Colonic mucosa (tissue), 4 donors: Measurements from ENCODE around the gene METRN. TPM values are rescaled to one million over a fixed set of nuclear protein-coding genes. Genes with fewer than 3 reads are reported as not detected.

Experiments
- DNase-seq: peaks from one replicate; pipeline ENCODE4 v3.0.0-alpha.2; 2020
- H3K27ac ChIP-seq: fragments of 200-600 bp; one replicate; pipeline ENCODE4 v1.8.0; 2021
- H3K27me3 ChIP-seq: fragments of 200-600 bp; one replicate; pipeline ENCODE4 v1.8.0; 2021
- H3K36me3 ChIP-seq: fragments of 200-600 bp; one replicate; pipeline ENCODE4 v1.8.0; 2021
- H3K4me1 ChIP-seq: fragments of 200-600 bp; one replicate; pipeline ENCODE4 v1.8.0; 2021; ENCODE audit warnings: mild to moderate bottlenecking
- H3K4me3 ChIP-seq: fragments of 200-600 bp; one replicate; pipeline ENCODE4 v1.8.0; 2021
- H3K9ac ChIP-seq, 2 donors: one replicate each; pipeline ENCODE4 v1.7.0; 2013; ENCODE audit warnings: control low read depth in 2 of 2, low read depth in 2 of 2, low read length in 2 of 2
- H3K9me3 ChIP-seq: fragments of 200-600 bp; one replicate; pipeline ENCODE4 v1.8.0; 2021
- CTCF ChIP-seq: fragments of 200-600 bp; IDR thresholded peaks from one replicate; pipeline ENCODE4 v1.8.0; 2022; ENCODE audit warnings: antibody characterized with exemption, mild to moderate bottlenecking
- intact Hi-C: fragments of 100-400 bp; cut with DNase I; formaldehyde crosslinking; loops from one replicate; pipeline ENCODE4 v1.14.1; 2022
- total RNA-seq, 2 donors: library from RNA; stranded (reverse); fragmentation: NEBNext Ultra II Directional in 1 of 2; extraction: Animal tissue kit (Norgen Biotek cat#: 25700) in 1 of 2; gene quantifications; one replicate each; pipeline ENCODE4 v1.2.1, GENCODE V29; 2021
- donor health status: healthy.
- donor health status: DM: no; HTN: no; CAD: no.
- donor health status: DM: no; HTN: no; CAD: no.

Gene METRN
- total RNA-seq, 2 donors from 2014 or later: 23.3 to 50.0 TPM

GRCh38 chr16:764184-764750 lies 49.3 kb downstream of the METRN start:
- TF ChIP-seq CTCF: no peak
- Histone ChIP-seq H3K4me1 (no peaks in the 10 kb centered on the region), H3K27ac (no peak overlapping the region), H3K9ac (no peak overlapping the region), H3K27me3 (peaks cover 4% of the 10 kb centered on the region), H3K36me3 (no peaks in the 10 kb centered on the region), H3K9me3 (no peaks in the 10 kb centered on the region), H3K4me3 (no peak overlapping the region)
- intact Hi-C loops: no loop called here
- no peak for DNase-seq

- H3K27me3 ChIP-seq: peaks cover 4% of the 10 kb centered on the region
- no peaks in the 10 kb centered on the region for H3K4me1 ChIP-seq
- no peaks in the 10 kb centered on the region for H3K36me3 ChIP-seq
- DNase-seq: no peak
- no peak for TF ChIP-seq CTCF
- no peak overlapping the region for H3K4me3 ChIP-seq
- no peaks in the 10 kb centered on the region for H3K9me3 ChIP-seq
- H3K27ac ChIP-seq: no peak overlapping the region
- H3K9ac ChIP-seq: no peak overlapping the region
- intact Hi-C loops: no loop called here
Observed at GRCh38 chr16:764848-765487, 50.0 kb downstream of the METRN start.

GRCh38 chr16:765488-765865 lies 50.6 kb downstream of the METRN start:
- no peaks in the 10 kb centered on the region for H3K36me3 ChIP-seq
- H3K4me1 ChIP-seq: no peaks in the 10 kb centered on the region
- no peak overlapping the region for H3K9ac ChIP-seq
- intact Hi-C loops: no loop called here
- DNase-seq: no peak
- no peak overlapping the region for H3K4me3 ChIP-seq
- peaks cover 4% of the 10 kb centered on the region for H3K27me3 ChIP-seq
- H3K27ac ChIP-seq: no peak overlapping the region
- no peaks in the 10 kb centered on the region for H3K9me3 ChIP-seq
- TF ChIP-seq CTCF: no peak

- peaks cover 3% of the 10 kb centered on the region for H3K27me3 ChIP-seq
- intact Hi-C loops: no loop called here
- H3K36me3 ChIP-seq: no peaks in the 10 kb centered on the region
- DNase-seq: no peak
- TF ChIP-seq CTCF: no peak
- no peak overlapping the region for H3K4me3 ChIP-seq
- H3K9me3 ChIP-seq: no peaks in the 10 kb centered on the region
- no peak overlapping the region for H3K27ac ChIP-seq
- no peaks in the 10 kb centered on the region for H3K4me1 ChIP-seq
- no peak overlapping the region for H3K9ac ChIP-seq
Observed at GRCh38 chr16:766008-766819, 51.3 kb downstream of the METRN start.

GRCh38 chr16:766820-767640 lies 52.1 kb downstream of the METRN start:
- Histone ChIP-seq H3K27ac (no peak overlapping the region), H3K36me3 (no peaks in the 10 kb centered on the region), H3K4me3 (no peak overlapping the region), H3K9me3 (no peaks in the 10 kb centered on the region), H3K9ac (no peak overlapping the region), H3K4me1 (no peaks in the 10 kb centered on the region), H3K27me3 (no peaks in the 10 kb centered on the region)
- intact Hi-C loops: no loop called here
- DNase-seq: no peak
- no peak for TF ChIP-seq CTCF
